ENCODE measurements around the gene FGFBP2.
"Not testable (repeated sequence)": the region's sequence is repeated elsewhere in the genome, so short reads cannot be mapped to it uniquely, and the experiment has no call there.

FGFBP2 gene

GRCh38 chr4:15930314-15930713 lies 32.7 kb downstream of the FGFBP2 start:
- no peak for DNase-seq (ENCODE audit: low spot score)

GRCh38 chr4:15929540-15929939 lies 33.4 kb downstream of the FGFBP2 start:
- DNase-seq (ENCODE audit: low spot score) = no peak

DNA sequence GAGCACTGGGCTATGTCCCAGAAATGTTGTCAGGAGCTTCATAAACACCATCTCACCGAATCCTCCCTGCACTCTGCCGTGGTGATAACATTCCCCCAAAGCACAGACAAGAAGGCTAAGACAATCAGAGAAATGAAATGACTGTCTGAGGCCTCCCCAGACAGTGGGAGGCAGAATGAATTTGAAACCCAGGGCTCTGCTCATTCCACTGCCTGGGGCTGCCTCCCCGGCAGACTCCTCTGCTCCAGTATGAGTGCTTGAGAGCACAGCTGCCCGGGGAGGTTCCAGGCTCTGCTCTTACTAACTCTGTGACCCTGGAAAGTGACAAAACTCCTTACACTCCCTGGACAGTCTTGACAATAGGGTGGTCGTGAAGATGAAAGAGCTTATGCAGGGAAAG lies 34.1 kb downstream of the FGFBP2 start:
- DNase-seq (ENCODE audit: low spot score) = no peak

- no peak for DNase-seq (ENCODE audit: low spot score)
Observed at GRCh38 chr4:15926486-15926885, 36.5 kb downstream of the FGFBP2 start.

DNA sequence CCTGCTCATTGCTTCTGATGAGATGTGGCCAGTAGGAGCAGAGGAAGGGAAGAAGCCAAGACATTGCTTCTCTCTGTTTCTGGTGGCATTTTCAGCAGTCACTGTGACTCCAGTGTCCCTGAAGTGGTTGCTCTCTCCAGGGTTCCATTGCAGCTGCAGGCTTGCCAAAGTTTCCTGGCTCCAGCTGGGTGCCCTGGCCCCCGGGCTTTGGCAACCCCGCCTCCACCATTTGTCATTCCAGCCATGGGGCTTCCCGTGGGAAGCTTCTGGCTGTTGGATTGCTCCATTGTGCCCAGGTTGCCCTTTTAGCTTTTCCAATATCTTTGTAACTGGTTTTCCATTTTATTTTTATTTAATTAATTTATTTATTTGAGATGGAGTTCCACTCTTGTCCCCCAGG lies 37.1 kb downstream of the FGFBP2 start:
- DNase-seq (ENCODE audit: low spot score) = no peak

DNA sequence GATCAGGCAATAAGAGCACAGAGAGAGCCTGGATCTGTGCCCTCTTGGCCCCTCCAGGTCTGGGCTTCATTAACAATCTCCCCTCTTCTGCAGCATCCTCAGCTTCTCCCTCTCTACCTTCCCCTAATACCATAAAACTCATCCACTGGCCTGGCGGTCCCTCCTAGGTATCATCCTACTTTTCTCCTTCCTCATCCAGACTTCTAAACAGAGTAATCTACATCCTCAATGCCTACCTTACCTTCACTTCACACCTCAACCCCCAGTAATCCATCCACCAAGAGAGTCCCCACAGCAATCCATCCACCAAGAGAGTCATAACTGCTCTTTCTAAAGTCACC lies 41.4 kb downstream of the FGFBP2 start:
- DNase-seq (ENCODE audit: low spot score) = no peak

DNA sequence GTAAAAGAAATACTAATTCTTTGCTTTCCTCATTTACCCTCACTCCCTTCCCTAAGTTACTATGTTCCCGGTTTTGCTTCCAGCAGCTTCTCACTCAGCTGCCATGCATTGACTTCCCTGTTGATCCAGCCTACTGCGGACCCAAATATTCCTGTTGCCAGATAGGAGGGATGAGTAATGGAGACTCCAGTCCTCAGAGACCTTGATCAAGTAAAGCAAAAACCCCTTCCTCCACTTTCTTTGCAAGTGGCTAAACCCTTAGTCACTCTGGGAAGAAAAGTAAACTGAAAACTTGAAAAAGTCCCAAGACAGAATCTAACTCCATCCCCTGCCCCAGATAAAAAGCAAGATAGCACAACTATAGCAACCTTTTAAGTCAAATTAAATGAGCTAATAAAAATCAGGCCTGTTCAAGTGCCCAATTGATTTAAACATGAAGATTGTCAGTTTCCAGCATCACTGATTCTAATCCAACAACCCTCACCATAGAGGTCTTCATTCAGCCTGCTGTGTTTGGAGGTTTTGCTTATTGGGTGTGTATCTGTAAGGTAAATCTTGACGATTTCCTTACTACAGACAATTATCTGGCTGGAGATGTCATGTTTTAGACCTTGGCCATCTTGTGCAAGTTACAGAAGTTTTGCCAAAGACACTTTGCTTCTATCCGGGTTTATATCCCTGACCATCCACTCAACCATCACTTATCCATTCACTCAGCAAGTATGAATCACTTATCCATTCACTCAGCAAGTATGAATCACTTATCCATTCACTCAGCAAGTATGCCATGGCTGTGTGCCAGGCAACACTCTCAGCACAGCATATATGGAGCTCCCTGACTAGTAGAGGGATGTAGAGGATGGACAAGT lies 42.0 kb downstream of the FGFBP2 start:
- DNase-seq (ENCODE audit: low spot score) = no peak

DNA sequence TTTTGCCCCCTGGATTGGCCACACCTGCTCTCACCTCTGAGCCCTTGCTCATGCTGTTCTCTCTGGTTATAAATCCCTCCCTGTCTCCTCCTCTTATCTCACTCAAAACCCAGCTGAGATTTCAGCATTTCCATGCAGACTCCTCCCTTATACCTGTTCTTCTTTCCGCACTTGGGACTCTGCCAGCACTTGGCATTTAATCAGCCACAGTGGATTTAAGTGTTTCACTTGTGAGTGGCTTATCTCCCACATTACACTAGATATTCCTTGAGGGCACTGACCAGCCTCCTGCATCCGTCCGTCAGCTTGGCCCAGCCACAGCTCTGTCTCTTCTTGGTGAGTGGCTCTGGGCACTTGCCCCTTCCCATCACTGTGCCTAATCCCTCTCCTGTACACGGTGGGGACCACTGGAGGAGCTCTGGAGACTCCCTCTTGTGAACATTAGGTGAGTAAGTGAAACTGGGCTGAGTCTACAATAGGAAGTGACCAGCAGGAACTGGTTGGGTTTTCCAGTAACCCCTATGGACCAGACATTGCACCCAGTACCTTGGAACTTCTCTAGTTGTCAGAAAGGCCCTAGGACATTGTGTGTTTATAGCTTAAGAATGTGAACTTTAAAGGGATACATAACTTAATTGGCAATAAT lies 44.4 kb downstream of the FGFBP2 start:
- no peak for DNase-seq (ENCODE audit: low spot score)

- no peak for DNase-seq (ENCODE audit: low spot score)
Observed at GRCh38 chr4:15917297-15917696, 45.7 kb downstream of the FGFBP2 start.

- not testable (repeated sequence) for DNase-seq (ENCODE audit: low spot score)
Observed at GRCh38 chr4:15916358-15916757, 46.6 kb downstream of the FGFBP2 start.

- no peak for DNase-seq (ENCODE audit: low spot score)
Observed at GRCh38 chr4:15914736-15915135, 48.2 kb downstream of the FGFBP2 start.

DNA sequence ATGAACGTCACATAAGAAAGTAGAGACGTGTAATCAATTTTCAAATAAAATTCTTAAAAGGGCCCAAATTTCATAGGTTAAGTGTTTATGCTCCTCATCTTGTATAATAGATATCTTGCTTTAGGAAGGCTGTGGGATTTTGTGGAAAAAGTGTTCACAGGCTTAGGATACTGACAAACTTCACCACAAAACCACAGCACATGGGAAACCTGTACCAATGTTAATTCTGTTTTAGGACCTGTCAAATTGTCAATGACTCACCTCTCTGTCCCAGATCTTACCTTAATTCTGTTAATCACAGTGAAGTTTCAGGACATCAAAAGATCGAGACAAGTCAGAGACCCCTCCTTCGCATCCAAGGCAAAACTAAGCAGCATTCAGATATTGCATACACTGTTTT lies 48.7 kb downstream of the FGFBP2 start:
- no peak for DNase-seq (ENCODE audit: low spot score)

DNA sequence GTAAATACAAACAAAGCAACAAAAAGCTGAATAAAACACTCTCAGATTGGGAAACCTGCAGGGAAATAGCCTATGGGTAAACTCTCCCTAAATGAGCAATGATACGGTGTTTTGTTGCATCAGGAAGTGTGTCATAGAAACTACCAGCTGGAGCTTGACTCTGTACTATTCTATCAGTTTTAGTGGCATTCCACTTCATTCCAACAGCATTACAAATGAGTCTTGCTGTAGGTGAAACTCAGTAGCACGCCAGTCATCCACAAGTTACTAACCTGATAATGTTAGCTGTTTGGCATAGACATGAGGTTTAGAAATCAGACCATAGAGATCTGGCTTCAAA lies 49.4 kb downstream of the FGFBP2 start:
- DNase-seq (ENCODE audit: low spot score) = no peak

DNA sequence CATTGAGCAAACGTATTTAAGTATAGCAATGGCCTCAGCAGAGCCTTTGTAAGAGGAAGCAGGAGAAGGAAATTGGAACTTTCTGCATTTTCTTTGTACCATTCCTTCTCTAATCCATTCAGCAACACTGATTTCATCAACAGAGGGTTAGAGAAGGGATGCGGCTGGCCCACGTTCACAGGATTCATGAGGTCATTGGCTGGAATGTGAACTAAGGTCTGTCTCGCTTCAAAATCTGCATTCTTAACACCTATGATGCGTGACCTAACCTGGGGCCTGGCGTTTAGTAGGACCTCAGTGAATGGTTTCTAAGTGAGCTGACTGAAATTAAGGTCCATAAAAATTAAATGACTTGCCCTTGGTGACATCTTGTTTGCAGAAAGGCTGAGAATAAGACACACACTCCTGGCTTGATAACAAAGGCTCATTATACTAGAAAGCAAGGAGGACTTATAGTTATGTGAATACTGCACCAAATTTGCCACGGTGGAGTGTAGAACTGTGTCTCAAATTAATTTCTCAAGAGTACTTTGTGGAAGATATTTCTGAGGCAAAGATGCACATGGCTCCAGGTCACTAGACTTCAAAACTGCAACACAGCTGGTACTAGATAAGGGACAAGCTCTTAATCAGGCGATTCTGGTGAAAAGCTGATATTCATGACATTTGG lies 49.9 kb downstream of the FGFBP2 start:
- no peak for DNase-seq (ENCODE audit: low spot score)

DNA sequence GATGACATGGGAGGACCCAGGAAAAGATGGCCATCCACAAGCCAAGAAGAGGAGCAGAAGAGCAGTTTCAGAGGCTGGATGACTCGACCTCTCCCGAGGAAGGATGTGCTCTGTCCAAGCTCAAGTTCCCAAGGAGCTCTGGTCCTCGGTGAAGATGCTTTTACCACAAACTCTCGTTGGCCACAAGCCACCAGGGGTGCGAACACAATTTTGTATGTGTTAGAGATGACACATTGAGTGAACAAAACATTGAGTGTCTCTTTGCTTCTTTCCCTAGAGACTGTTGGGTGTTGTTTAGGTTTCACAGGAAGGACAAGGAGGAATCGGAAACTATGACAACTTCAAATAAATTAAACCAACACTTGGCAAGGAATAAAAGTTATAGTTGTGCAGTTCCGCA lies 50.7 kb downstream of the FGFBP2 start:
- no peak for DNase-seq (ENCODE audit: low spot score)
